Measurements from ENCODE around the gene RPL39L.

GRCh38 chr3:187122261-187122660, 17.0 kb downstream of the RPL39L start:
- no peak for TF ChIP-seq CTCF (conservative IDR thresholded peaks at IDR 0.05)
- no peak for TF ChIP-seq ZFX (IDR thresholded peaks at IDR 0.05)

Measured in C4-2B (cell line).